CD4-positive, alpha-beta T cell (primary cell): Measurements from ENCODE around the gene GARS1. TPM values are rescaled to one million over a fixed set of nuclear protein-coding genes. Genes with fewer than 3 reads are reported as not detected.

Experiments used
- ATAC-seq: fragments of 200-7000 bp; cut with Tn5 transposase; one replicate; pipeline ENCODE4 v1.10.0; 2022; ENCODE audit warnings: mild to moderate bottlenecking; ENCODE audit not compliant: poor library complexity
- CTCF ChIA-PET: fragments of 350-600 bp; sonication (Branson Sonifier 250); formaldehyde crosslinking; loops from one replicate; lab custom pipeline; 2021; ENCODE audit warnings: antibody characterized with exemption, inconsistent platforms; lab: Charles Lee
- POLR2A ChIA-PET: fragments of 350-600 bp; sonication (Branson Sonifier 250); formaldehyde crosslinking; loops from one replicate; lab custom pipeline; 2021; ENCODE audit warnings: antibody characterized with exemption, inconsistent platforms; lab: Charles Lee
- DNase-seq, 14 experiments: peaks; one replicate each; pipeline ENCODE4 v3.0.0-alpha.2; 2013 to 2020; ENCODE audit warnings: mixed read lengths in 2 of 14
- H3K27ac ChIP-seq, 2 donors: one replicate each; pipeline versions ENCODE4 v1.5.1 to v1.7.0; 2013; ENCODE audit warnings: low read length in 2 of 2, low read depth in 1 of 2, mild to moderate bottlenecking in 1 of 2
- H3K27me3 ChIP-seq, 2 experiments: 1 replicate in 1 of 2; 2 replicates in 1 of 2; pipeline versions ENCODE4 v1.6.1 to v1.7.0; 2013; ENCODE audit warnings: low read length in 2 of 2, control low read depth in 1 of 2, mild to moderate bottlenecking in 1 of 2, moderate library complexity in 1 of 2; ENCODE audit not compliant: insufficient read depth in 2 of 2, control insufficient read depth in 1 of 2
- H3K36me3 ChIP-seq: one replicate; pipeline ENCODE4 v1.6.1; 2013; ENCODE audit warnings: low read length, control low read depth; ENCODE audit not compliant: insufficient read depth
- H3K4me1 ChIP-seq: one replicate; pipeline ENCODE4 v1.6.1; 2013; ENCODE audit warnings: low read length, control low read depth; ENCODE audit not compliant: insufficient read depth
- H3K4me3 ChIP-seq: one replicate; pipeline ENCODE4 v1.5.1; 2013; ENCODE audit warnings: mild to moderate bottlenecking, low read length, moderate library complexity
- H3K9me3 ChIP-seq, 2 experiments: 1 replicate in 1 of 2; 2 replicates in 1 of 2; pipeline versions ENCODE4 v1.6.1 to v1.7.0; 2013; ENCODE audit warnings: low read length in 2 of 2, mild to moderate bottlenecking in 2 of 2, control low read depth in 1 of 2, moderate library complexity in 1 of 2; ENCODE audit not compliant: control insufficient read depth in 1 of 2, insufficient read depth in 1 of 2
- H3K27ac Mint-ChIP-seq: one replicate; pipeline ENCODE4 v1.8.0; 2020; ENCODE audit warnings: mixed read lengths
- H3K27me3 Mint-ChIP-seq: one replicate; pipeline ENCODE4 v1.8.0; 2021; ENCODE audit warnings: mixed read lengths
- H3K36me3 Mint-ChIP-seq: one replicate; pipeline ENCODE4 v1.8.0; 2021; ENCODE audit warnings: low read depth, mixed read lengths
- H3K4me1 Mint-ChIP-seq: one replicate; pipeline ENCODE4 v1.8.0; 2021; ENCODE audit warnings: low read depth, mixed read lengths
- H3K4me3 Mint-ChIP-seq: one replicate; pipeline ENCODE4 v1.8.0; 2020; ENCODE audit warnings: mild to moderate bottlenecking, mixed read lengths
- H3K9me3 Mint-ChIP-seq: one replicate; pipeline ENCODE4 v1.8.0; 2020; ENCODE audit warnings: mixed read lengths
- CTCF ChIP-seq: fragments of 200-600 bp; IDR thresholded peaks from one replicate; pipeline ENCODE4 v1.8.0; 2022; ENCODE audit warnings: antibody characterized with exemption, mild to moderate bottlenecking
- intact Hi-C, 2 experiments: fragments of 100-400 bp; cut with DNase I in 1 of 2; cut with micrococcal nuclease in 1 of 2; formaldehyde crosslinking; loops; one replicate each; pipeline versions ENCODE4 v1.15.1 to v1.9.0; 2023 to 2025; cut with DNase I, micrococcal nuclease
- total RNA-seq, 174 experiments: library from RNA in 2 of 174; stranded (reverse) in 2 of 174; gene quantifications; one replicate each; pipeline ENCODE4 v1.2.3 and lab custom pipeline; 2021 to 2026

The GARS1 gene
- total RNA-seq, 2 experiments from 2014 or later: 127 to 132 TPM

GRCh38 chr7:30595436-30596013 lies 847 bp downstream of the GARS1 start:
- H3K27ac Mint-ChIP-seq: peak overlapping the region; percentile 100
- CTCF ChIA-PET: no interaction called here
- H3K27ac ChIP-seq: peak overlapping the region; percentile 57 to 90
- H3K4me1 Mint-ChIP-seq: peaks cover 83% of the 10 kb centered on the region
- no peak for TF ChIP-seq CTCF
- peaks cover 17% of the 10 kb centered on the region for H3K36me3 ChIP-seq
- H3K9me3 ChIP-seq: no peaks in the 10 kb centered on the region
- POLR2A ChIA-PET: no interaction called here
- H3K4me3 ChIP-seq: peak overlapping the region; percentile 85
- H3K27me3 ChIP-seq: no peaks in the 10 kb centered on the region
- intact Hi-C loops: loop anchor here in 1 of 2 experiments (2.0 to 10.0 kb wide), 4 partner anchors 91 to 1899 kb away; partner anchors contain the start of genes AVL9, FKBP14, GGCT and LSM5
- peak overlapping the region; percentile 99 for H3K4me3 Mint-ChIP-seq
- H3K36me3 Mint-ChIP-seq: peaks cover 60% of the 10 kb centered on the region
- ATAC-seq: no peak
- H3K9me3 Mint-ChIP-seq: no peaks in the 10 kb centered on the region
- peaks cover 28% of the 10 kb centered on the region for H3K4me1 ChIP-seq
- DNase-seq: peak in 2 of 14 experiments; percentile 2 to 22
- no peaks in the 10 kb centered on the region for H3K27me3 Mint-ChIP-seq

DNA sequence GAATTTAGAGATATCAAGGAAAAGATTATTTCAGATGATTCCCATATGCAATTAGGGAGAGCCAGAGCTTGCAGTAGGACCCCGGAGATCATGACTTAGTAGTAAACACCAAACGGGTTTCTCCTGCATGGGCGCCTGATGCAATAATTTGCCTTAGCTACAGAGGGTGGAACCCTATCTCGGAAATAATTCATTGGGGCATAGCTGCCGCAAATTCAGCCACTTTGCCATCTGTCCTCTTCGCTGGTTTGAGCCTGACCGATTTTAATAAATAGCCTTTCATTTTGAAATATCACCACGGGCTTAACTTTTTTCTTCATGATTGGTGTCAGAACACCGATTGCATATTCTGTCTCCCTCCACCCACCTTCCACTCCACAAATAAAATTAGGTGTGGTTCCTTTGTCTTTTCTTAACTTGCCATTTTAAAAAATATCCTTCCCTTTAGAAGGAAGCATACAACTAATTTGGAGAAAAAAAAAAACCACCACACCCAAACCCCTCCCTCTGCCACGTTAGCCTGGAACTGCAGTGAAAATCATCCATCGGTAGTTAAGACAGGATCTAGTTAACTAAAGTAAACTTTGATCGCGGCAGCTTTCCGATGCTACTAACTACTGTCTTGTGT lies 1.4 kb downstream of the GARS1 start:
- peaks cover 78% of the 10 kb centered on the region for H3K4me1 Mint-ChIP-seq
- intact Hi-C loops: loop anchor here in 1 of 2 experiments (5.0 to 10.0 kb wide), 2 partner anchors 569 to 1899 kb away; partner anchors contain the start of genes AVL9, FKBP14, LSM5 and PLEKHA8
- peak in 3 of 14 experiments; percentile 8 to 15 (median 15) for DNase-seq
- no peaks in the 10 kb centered on the region for H3K27me3 Mint-ChIP-seq
- no peak for ATAC-seq
- peak overlapping the region; percentile 100 for H3K27ac Mint-ChIP-seq
- Histone ChIP-seq H3K4me3 (peak overlapping the region; percentile 85), H3K27ac (no peak overlapping the region), H3K9me3 (no peaks in the 10 kb centered on the region), H3K4me1 (peaks cover 28% of the 10 kb centered on the region), H3K27me3 (no peaks in the 10 kb centered on the region), H3K36me3 (peaks cover 23% of the 10 kb centered on the region)
- no peak for TF ChIP-seq CTCF
- ChIA-PET POLR2A (no interaction called here), CTCF (no interaction called here)
- H3K9me3 Mint-ChIP-seq: no peaks in the 10 kb centered on the region
- H3K36me3 Mint-ChIP-seq: peaks cover 66% of the 10 kb centered on the region
- peak overlapping the region; percentile 99 for H3K4me3 Mint-ChIP-seq

GRCh38 chr7:30596721-30597120 lies 2.0 kb downstream of the GARS1 start:
- Histone ChIP-seq H3K27ac (no peak overlapping the region), H3K4me3 (no peak overlapping the region), H3K36me3 (peaks cover 28% of the 10 kb centered on the region), H3K4me1 (peaks cover 28% of the 10 kb centered on the region), H3K9me3 (no peaks in the 10 kb centered on the region), H3K27me3 (no peaks in the 10 kb centered on the region)
- peaks cover 72% of the 10 kb centered on the region for H3K36me3 Mint-ChIP-seq
- no peaks in the 10 kb centered on the region for H3K9me3 Mint-ChIP-seq
- no peaks in the 10 kb centered on the region for H3K27me3 Mint-ChIP-seq
- H3K27ac Mint-ChIP-seq: peak overlapping the region; percentile 100
- DNase-seq: no peak
- ChIA-PET POLR2A (no interaction called here), CTCF (no interaction called here)
- H3K4me3 Mint-ChIP-seq: peak overlapping the region; percentile 99
- ATAC-seq: no peak
- TF ChIP-seq CTCF: no peak
- H3K4me1 Mint-ChIP-seq: peaks cover 76% of the 10 kb centered on the region
- intact Hi-C loops: loop anchor here in 1 of 2 experiments (5.0 to 10.0 kb wide), 2 partner anchors 569 to 1898 kb away; partner anchors contain the start of genes AVL9, FKBP14, LSM5 and PLEKHA8
